ENCODE results near the gene LPP. TPM values are rescaled to one million over a fixed set of nuclear protein-coding genes. Genes with fewer than 3 reads are reported as not detected.

LPP gene
- total and polyA plus RNA-seq, 2 of the 13 experiments (the other 11 are each of a cell fraction or from before 2014, with no cell fraction given) = 19.2 to 29.9 TPM

DNA sequence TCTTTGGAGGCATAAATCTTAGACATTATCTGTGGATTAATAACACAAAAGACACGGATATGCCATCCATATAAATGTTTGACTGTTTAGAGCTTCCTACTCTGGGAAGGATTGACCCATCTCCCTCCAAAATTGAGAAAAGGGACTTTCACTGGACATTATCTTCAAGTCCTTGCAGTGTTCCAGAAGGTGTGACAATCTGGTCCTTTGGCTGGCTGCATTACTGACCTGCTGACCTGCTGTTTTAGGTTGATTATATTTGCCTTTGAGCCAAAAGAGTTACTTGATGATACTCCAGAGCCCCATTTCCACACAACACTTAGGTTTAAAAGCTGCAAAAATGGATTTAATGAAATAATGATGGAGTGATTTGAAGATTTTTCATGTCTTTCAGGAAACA lies 504.6 kb downstream of the LPP start (continued):
- TF ChIP-seq ZNF160 (CRISPR knock-in tag; IDR thresholded peaks at IDR 0.05) (no peak), ERF (CRISPR knock-in tag; IDR thresholded peaks at IDR 0.05) (no peak), XRCC5 (optimal IDR thresholded peaks at IDR 0.05; ENCODE audit: low read length) (no peak), RBM39 (IDR thresholded peaks at IDR 0.05; ENCODE audit: low read depth, low read length, poor library complexity, severe bottlenecking) (no peak)
- TF ChIP-seq, protein P1, sequence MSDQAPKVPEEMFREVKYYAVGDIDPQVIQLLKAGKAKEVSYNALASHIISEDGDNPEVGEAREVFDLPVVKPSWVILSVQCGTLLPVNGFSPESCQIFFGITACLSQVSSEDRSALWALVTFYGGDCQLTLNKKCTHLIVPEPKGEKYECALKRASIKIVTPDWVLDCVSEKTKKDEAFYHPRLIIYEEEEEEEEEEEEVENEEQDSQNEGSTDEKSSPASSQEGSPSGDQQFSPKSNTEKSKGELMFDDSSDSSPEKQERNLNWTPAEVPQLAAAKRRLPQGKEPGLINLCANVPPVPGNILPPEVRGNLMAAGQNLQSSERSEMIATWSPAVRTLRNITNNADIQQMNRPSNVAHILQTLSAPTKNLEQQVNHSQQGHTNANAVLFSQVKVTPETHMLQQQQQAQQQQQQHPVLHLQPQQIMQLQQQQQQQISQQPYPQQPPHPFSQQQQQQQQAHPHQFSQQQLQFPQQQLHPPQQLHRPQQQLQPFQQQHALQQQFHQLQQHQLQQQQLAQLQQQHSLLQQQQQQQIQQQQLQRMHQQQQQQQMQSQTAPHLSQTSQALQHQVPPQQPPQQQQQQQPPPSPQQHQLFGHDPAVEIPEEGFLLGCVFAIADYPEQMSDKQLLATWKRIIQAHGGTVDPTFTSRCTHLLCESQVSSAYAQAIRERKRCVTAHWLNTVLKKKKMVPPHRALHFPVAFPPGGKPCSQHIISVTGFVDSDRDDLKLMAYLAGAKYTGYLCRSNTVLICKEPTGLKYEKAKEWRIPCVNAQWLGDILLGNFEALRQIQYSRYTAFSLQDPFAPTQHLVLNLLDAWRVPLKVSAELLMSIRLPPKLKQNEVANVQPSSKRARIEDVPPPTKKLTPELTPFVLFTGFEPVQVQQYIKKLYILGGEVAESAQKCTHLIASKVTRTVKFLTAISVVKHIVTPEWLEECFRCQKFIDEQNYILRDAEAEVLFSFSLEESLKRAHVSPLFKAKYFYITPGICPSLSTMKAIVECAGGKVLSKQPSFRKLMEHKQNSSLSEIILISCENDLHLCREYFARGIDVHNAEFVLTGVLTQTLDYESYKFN (CRISPR knock-in tag; conservative IDR thresholded peaks at IDR 0.05) = no peak
- TF ChIP-seq, protein P2, sequence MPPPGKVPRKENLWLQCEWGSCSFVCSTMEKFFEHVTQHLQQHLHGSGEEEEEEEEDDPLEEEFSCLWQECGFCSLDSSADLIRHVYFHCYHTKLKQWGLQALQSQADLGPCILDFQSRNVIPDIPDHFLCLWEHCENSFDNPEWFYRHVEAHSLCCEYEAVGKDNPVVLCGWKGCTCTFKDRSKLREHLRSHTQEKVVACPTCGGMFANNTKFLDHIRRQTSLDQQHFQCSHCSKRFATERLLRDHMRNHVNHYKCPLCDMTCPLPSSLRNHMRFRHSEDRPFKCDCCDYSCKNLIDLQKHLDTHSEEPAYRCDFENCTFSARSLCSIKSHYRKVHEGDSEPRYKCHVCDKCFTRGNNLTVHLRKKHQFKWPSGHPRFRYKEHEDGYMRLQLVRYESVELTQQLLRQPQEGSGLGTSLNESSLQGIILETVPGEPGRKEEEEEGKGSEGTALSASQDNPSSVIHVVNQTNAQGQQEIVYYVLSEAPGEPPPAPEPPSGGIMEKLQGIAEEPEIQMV (CRISPR knock-in tag; IDR thresholded peaks at IDR 0.05; ENCODE audit: low read depth) = no peak

DNA sequence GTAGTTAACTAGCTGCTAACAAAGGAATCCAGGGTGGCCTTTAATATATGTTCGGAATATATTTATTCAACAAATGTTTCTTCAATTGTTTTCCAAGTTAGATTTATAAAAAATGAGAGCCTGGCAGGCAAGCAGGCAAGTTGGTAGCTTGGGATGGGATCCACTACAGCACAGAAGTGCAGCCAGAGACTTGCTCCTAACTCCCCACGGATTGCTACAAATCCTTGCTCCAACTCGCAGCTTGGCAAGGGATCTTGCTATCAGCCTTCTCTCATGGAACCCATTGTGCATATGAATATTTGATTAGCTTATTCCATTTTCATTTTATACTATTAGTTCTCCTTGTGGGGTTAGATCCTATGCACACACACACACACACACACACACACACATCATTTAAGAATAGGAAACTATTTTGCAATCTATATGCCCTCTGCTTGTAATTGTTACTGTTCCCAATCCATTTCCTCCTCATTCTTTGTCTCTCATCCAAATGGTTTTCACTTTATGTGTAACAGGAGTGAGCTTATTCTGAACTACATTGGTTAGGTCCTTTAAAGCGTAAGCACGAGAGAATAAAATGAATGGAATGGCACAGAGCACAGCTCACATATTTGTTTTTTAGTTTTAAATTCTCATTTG lies 505.6 kb downstream of the LPP start:
- POLR2A ChIA-PET = no interaction called here
- no peaks in the 10 kb centered on the region for H3K79me2 ChIP-seq (ENCODE audit: insufficient read depth, low read length)
- H3K4me3 ChIP-seq (replicated peaks in 1 of 3; ENCODE audit: insufficient read depth in 1 of 3, low read depth in 2 of 3, low read length in 3 of 3) = no peak overlapping the region
- H2AFZ ChIP-seq (ENCODE audit: low read length) = no peak overlapping the region
- TF ChIP-seq, protein P3, sequence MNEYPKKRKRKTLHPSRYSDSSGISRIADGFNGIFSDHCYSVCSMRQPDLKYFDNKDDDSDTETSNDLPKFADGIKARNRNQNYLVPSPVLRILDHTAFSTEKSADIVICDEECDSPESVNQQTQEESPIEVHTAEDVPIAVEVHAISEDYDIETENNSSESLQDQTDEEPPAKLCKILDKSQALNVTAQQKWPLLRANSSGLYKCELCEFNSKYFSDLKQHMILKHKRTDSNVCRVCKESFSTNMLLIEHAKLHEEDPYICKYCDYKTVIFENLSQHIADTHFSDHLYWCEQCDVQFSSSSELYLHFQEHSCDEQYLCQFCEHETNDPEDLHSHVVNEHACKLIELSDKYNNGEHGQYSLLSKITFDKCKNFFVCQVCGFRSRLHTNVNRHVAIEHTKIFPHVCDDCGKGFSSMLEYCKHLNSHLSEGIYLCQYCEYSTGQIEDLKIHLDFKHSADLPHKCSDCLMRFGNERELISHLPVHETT (CRISPR knock-in tag; conservative IDR thresholded peaks at IDR 0.05) = no peak
- TF ChIP-seq, protein P4, sequence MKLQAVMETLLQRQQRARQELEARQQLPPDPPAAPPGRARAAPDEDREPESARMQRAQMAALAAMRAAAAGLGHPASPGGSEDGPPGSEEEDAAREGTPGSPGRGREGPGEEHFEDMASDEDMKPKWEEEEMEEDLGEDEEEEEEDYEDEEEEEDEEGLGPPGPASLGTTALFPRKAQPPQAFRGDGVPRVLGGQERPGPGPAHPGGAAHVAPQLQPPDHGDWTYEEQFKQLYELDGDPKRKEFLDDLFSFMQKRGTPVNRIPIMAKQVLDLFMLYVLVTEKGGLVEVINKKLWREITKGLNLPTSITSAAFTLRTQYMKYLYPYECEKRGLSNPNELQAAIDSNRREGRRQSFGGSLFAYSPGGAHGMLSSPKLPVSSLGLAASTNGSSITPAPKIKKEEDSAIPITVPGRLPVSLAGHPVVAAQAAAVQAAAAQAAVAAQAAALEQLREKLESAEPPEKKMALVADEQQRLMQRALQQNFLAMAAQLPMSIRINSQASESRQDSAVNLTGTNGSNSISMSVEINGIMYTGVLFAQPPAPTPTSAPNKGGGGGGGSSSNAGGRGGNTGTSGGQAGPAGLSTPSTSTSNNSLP (IDR thresholded peaks at IDR 0.05; ENCODE audit: low read depth, low read length) = no peak
- TF ChIP-seq, protein P5, sequence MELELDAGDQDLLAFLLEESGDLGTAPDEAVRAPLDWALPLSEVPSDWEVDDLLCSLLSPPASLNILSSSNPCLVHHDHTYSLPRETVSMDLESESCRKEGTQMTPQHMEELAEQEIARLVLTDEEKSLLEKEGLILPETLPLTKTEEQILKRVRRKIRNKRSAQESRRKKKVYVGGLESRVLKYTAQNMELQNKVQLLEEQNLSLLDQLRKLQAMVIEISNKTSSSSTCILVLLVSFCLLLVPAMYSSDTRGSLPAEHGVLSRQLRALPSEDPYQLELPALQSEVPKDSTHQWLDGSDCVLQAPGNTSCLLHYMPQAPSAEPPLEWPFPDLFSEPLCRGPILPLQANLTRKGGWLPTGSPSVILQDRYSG (CRISPR knock-in tag; IDR thresholded peaks at IDR 0.05) = no peak
- TF ChIP-seq ZNF660 (CRISPR knock-in tag; IDR thresholded peaks at IDR 0.05; ENCODE audit: borderline replicate concordance, low read depth) (no peak), POGZ (CRISPR knock-in tag; IDR thresholded peaks at IDR 0.05) (no peak), RFX3 (CRISPR knock-in tag; IDR thresholded peaks at IDR 0.05) (no peak), HES4 (CRISPR knock-in tag; IDR thresholded peaks at IDR 0.05; ENCODE audit: borderline replicate concordance) (no peak), ZNF230 (CRISPR knock-in tag; IDR thresholded peaks at IDR 0.05) (no peak)
- H3K4me1 ChIP-seq (ENCODE audit: insufficient read depth, low read length) = peaks cover 50% of the 10 kb centered on the region
- intact Hi-C loops (cut with micrococcal nuclease; ENCODE audit: unreplicated experiment) (loop anchor here (5.0 kb wide), 1 partner anchor 88 kb away; no protein-coding TSS in a partner anchor), in situ Hi-C loops (cut with HindIII; ENCODE audit: extremely low pct_ligation_motif_present, low pct_unique_long_range_greater_than_20kb) (no loop called here)
- H3K27ac ChIP-seq (ENCODE audit: extremely low read length, insufficient read depth, low read length) = no peak overlapping the region
- FAIRE-seq (no peak), ATAC-seq (no peak), DNase-seq (ENCODE audit: low spot score) (no peak)
- no peaks in the 10 kb centered on the region for H4K20me1 ChIP-seq (ENCODE audit: insufficient read depth, low read length)
- CTCF ChIA-PET (ENCODE audit: low intra/inter-chr PET ratio, low total read pairs) = no interaction called here
- no TSS peak for BruUV-seq (replicated peaks)
- H3K9me3 ChIP-seq (ENCODE audit: low read length) = no peaks in the 10 kb centered on the region
- 98% methylated on average over 5 of the region's 5 CpGs for WGBS (ENCODE audit: low lambda C conversion rate)
- H3K4me2 ChIP-seq (ENCODE audit: low read depth, low read length) = no peak overlapping the region
- no peaks in the 10 kb centered on the region for H3K27me3 ChIP-seq (ENCODE audit: control insufficient read depth in 1 of 2, insufficient read depth in 2 of 2, low read length in 2 of 2)
- H3K36me3 ChIP-seq (replicated peaks in 1 of 2; ENCODE audit: control insufficient read depth in 1 of 2, insufficient read depth in 2 of 2, low read length in 2 of 2) = no peaks in the 10 kb centered on the region; a peak in 1 of 5 replicates
- H3K9ac ChIP-seq (ENCODE audit: insufficient read depth, low read depth, low read length) = no peak overlapping the region
